Keratinocyte (primary cell): ENCODE results near the gene TMEM150A. TPM values are rescaled to one million over a fixed set of nuclear protein-coding genes. Genes with fewer than 3 reads are reported as not detected.

Source experiments
- DNase-seq: peaks from one replicate; pipeline ENCODE4 v3.0.0-alpha.2; 2011; ENCODE audit warnings: low read depth, missing footprints, low spot score
- FAIRE-seq: peaks from 2 replicates; lab custom pipeline; 2011; peaks lifted over from hg19 to GRCh38; lab: Jason Lieb, UNC
- H2AFZ ChIP-seq: 2 replicates; pipeline ENCODE4 v1.6.0; 2012; ENCODE audit warnings: low read length, control low read depth, inconsistent platforms; ENCODE audit not compliant: control insufficient read depth
- H3K27ac ChIP-seq: 2 replicates; pipeline ENCODE4 v1.5.1; 2011; ENCODE audit warnings: low read length; ENCODE audit not compliant: control insufficient read depth, insufficient read depth
- H3K27me3 ChIP-seq: 3 replicates; pipeline ENCODE4 v1.6.0; 2011; ENCODE audit warnings: low read length; ENCODE audit not compliant: control insufficient read depth, insufficient read depth; ENCODE audit errors: extremely low read depth
- H3K36me3 ChIP-seq, 2 experiments: 2 replicates in 1 of 2; 3 replicates in 1 of 2; pipeline ENCODE4 v1.5.1; 2011; ENCODE audit warnings: low read length in 2 of 2, mild to moderate bottlenecking in 1 of 2; ENCODE audit not compliant: control insufficient read depth in 2 of 2, insufficient read depth in 2 of 2; ENCODE audit errors: extremely low read depth in 1 of 2
- H3K4me1 ChIP-seq: 3 replicates; pipeline ENCODE4 v1.5.1; 2011; ENCODE audit warnings: low read length; ENCODE audit not compliant: control insufficient read depth, insufficient read depth; ENCODE audit errors: extremely low read depth
- H3K4me2 ChIP-seq: 3 replicates; pipeline ENCODE4 v1.6.0; 2011; ENCODE audit warnings: low read depth, low read length; ENCODE audit not compliant: control insufficient read depth, insufficient read depth; ENCODE audit errors: extremely low read depth
- H3K4me3 ChIP-seq, 3 experiments: fragments of 200-600 bp in 1 of 3; sonication (generic) in 1 of 3; 2 replicates in 2 of 3; 3 replicates in 1 of 3; pipeline ENCODE4 v1.5.1; 2011 to 2016; ENCODE audit warnings: low read length in 3 of 3, mild to moderate bottlenecking in 3 of 3, control low read depth in 2 of 3, inconsistent platforms in 1 of 3, low read depth in 1 of 3, mixed read lengths in 1 of 3, mixed run types in 1 of 3, moderate library complexity in 1 of 3; ENCODE audit not compliant: control insufficient read depth in 2 of 3, insufficient read depth in 2 of 3; ENCODE audit errors: extremely low read depth in 1 of 3
- H3K79me2 ChIP-seq: 2 replicates; pipeline ENCODE4 v1.6.0; 2012; ENCODE audit warnings: low read length; ENCODE audit not compliant: control insufficient read depth, insufficient read depth
- H3K9ac ChIP-seq: 3 replicates; pipeline ENCODE4 v1.6.0; 2011; ENCODE audit warnings: low read length; ENCODE audit not compliant: control insufficient read depth, insufficient read depth; ENCODE audit errors: extremely low read depth
- H3K9me1 ChIP-seq: 3 replicates; pipeline ENCODE4 v1.6.0; 2011; ENCODE audit warnings: low read length; ENCODE audit not compliant: control insufficient read depth, insufficient read depth; ENCODE audit errors: extremely low read depth
- H3K9me3 ChIP-seq: 2 replicates; pipeline ENCODE4 v1.5.1; 2012; ENCODE audit warnings: low read depth, low read length; ENCODE audit not compliant: control insufficient read depth
- H4K20me1 ChIP-seq: 3 replicates; pipeline ENCODE4 v1.6.0; 2011; ENCODE audit warnings: low read length; ENCODE audit not compliant: control insufficient read depth, insufficient read depth; ENCODE audit errors: extremely low read depth
- EZH2 ChIP-seq: IDR thresholded peaks from one replicate; pipeline ENCODE4 v1.6.1; 2012; ENCODE audit warnings: inconsistent platforms, mild to moderate bottlenecking, low read length, moderate library complexity
- dilution Hi-C: fragments of 300-500 bp; cut with MboI; formaldehyde crosslinking; loops from one replicate; pipeline ENCODE4 v1.7.0; 2020; ENCODE audit warnings: low sequenced_read_pairs; ENCODE audit not compliant: extremely low pct_ligation_motif_present
- polyA plus RNA-seq, 5 experiments: library from polyadenylated mRNA; depleted of rRNA in 3 of 5; stranded (reverse) in 3 of 5; stranded (forward) in 1 of 5; unstranded in 1 of 5; fragments of >200 nt; gene quantifications; 1 replicate in 1 of 5; 2 replicates in 3 of 5; 3 replicates in 1 of 5; pipeline versions ENCODE4 v1.2.1 to v1.2.3, GENCODE V29; 2011 to 2012; ENCODE audit warnings: missing spikeins in 2 of 5, low read depth in 1 of 5, low replicate concordance in 1 of 5
- TF ChIP-seq, protein P1 (sequence below), 3 experiments: IDR thresholded peaks in 1 of 3; conservative IDR thresholded peaks in 1 of 3; optimal IDR thresholded peaks in 1 of 3; 2 replicates in 2 of 3; 3 replicates in 1 of 3; pipeline versions ENCODE3 to v1.5.1; 2011; ENCODE audit warnings: low read length in 3 of 3, mild to moderate bottlenecking in 3 of 3, moderate library complexity in 2 of 3, control low read depth in 1 of 3, inconsistent platforms in 1 of 3; ENCODE audit not compliant: insufficient read depth in 2 of 3; ENCODE audit errors: extremely low read depth in 1 of 3

Gene TMEM150A
- polyA plus RNA-seq, 1 donor (not counting 4 experiments of a cell fraction or from before 2014, with no cell fraction given): 7.7 TPM

DNA sequence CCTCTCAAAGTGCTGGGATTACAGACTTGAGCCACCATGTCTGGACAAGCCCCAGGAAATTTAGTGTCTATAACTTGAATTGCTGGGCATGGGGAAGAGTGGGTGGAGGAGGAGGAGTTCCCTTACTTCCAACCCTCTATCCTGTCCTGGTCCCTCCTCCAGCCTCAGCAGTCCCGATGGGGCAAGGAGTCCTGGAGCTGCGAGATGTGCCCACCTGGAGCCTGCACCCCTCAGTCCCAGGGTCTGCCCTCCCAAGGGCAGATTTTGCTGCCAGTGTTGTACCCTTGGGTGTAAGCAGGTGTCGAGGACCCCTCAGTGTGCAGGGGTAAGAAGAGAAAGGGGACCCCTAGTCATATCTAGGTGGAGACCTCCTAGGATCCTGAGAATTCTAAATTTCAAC is 22.3 kb downstream of the TMEM150A start:
- TF ChIP-seq EZH2: no peak
- TF ChIP-seq, protein P1, sequence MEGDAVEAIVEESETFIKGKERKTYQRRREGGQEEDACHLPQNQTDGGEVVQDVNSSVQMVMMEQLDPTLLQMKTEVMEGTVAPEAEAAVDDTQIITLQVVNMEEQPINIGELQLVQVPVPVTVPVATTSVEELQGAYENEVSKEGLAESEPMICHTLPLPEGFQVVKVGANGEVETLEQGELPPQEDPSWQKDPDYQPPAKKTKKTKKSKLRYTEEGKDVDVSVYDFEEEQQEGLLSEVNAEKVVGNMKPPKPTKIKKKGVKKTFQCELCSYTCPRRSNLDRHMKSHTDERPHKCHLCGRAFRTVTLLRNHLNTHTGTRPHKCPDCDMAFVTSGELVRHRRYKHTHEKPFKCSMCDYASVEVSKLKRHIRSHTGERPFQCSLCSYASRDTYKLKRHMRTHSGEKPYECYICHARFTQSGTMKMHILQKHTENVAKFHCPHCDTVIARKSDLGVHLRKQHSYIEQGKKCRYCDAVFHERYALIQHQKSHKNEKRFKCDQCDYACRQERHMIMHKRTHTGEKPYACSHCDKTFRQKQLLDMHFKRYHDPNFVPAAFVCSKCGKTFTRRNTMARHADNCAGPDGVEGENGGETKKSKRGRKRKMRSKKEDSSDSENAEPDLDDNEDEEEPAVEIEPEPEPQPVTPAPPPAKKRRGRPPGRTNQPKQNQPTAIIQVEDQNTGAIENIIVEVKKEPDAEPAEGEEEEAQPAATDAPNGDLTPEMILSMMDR (optimal IDR thresholded peaks at IDR 0.05 in 1 of 3, IDR thresholded peaks at IDR 0.05 in 1 of 3, conservative IDR thresholded peaks at IDR 0.05 in 1 of 3; ENCODE audit: extremely low read depth in 1 of 3, insufficient read depth in 2 of 3, low read length in 3 of 3): no peak
- FAIRE-seq: no peak
- no peak overlapping the region for H3K27ac ChIP-seq
- no peak overlapping the region for H3K9ac ChIP-seq
- H3K36me3 ChIP-seq: peaks cover 15 to 24% of the 10 kb centered on the region in 2 experiments
- no peak overlapping the region for H3K4me3 ChIP-seq
- DNase-seq: no peak
- dilution Hi-C loops: no loop called here
- no peak overlapping the region for H3K4me2 ChIP-seq
- H4K20me1 ChIP-seq: no peaks in the 10 kb centered on the region
- H3K4me1 ChIP-seq: peaks cover 31% of the 10 kb centered on the region
- peaks cover 20% of the 10 kb centered on the region for H3K79me2 ChIP-seq
- no peaks in the 10 kb centered on the region for H3K27me3 ChIP-seq
- H3K9me3 ChIP-seq: no peaks in the 10 kb centered on the region
- no peaks in the 10 kb centered on the region for H3K9me1 ChIP-seq
- no peak overlapping the region for H2AFZ ChIP-seq

DNA sequence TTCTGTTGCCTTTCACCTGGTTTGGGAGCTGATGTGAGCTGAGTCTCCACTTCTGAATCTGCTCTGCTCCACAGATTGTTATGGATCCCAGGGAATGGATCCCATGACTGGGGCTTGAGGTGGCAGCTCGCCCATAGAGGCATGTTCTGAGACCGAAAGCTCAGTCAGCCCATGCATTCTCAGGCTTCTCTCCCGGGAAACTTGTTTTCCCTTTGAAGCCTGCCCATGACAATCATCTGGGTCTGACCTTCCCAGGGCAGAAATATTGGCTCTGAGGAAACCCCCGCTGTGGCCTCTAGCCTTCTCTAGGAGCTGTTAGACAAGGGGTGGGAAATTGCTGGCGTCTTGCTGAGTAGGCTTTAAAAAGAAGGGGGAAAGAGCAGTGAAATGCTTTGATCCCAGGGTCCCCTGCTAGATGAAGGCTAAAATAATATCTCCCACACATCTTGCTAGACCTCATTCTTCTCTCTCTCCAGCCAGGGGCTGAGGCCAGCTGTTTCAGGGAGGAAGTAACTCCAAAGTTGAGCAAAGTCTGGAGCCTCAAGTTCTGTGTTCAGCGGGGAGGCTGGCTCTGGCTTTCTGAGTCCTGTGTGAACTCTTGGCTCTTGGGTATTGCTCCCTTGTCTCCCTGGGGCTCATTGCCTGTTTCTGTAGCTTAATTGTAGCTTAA is 23.1 kb downstream of the TMEM150A start:
- Histone ChIP-seq H2AFZ (no peak overlapping the region), H3K4me3 (peak overlapping the region; percentile 74 to 94 (median 94)), H3K9me1 (no peaks in the 10 kb centered on the region), H3K4me2 (peak overlapping the region; percentile 99), H3K27ac (peak overlapping the region; percentile 64), H4K20me1 (no peaks in the 10 kb centered on the region), H3K9ac (peak overlapping the region; percentile 74), H3K27me3 (no peaks in the 10 kb centered on the region), H3K4me1 (peaks cover 23% of the 10 kb centered on the region), H3K36me3 (peaks cover 15 to 24% of the 10 kb centered on the region in 2 experiments), H3K9me3 (no peaks in the 10 kb centered on the region), H3K79me2 (peaks cover 20% of the 10 kb centered on the region)
- dilution Hi-C loops: no loop called here
- FAIRE-seq: no peak
- no peak for TF ChIP-seq EZH2
- TF ChIP-seq, protein P1 (optimal IDR thresholded peaks at IDR 0.05 in 1 of 3, IDR thresholded peaks at IDR 0.05 in 1 of 3, conservative IDR thresholded peaks at IDR 0.05 in 1 of 3; ENCODE audit: extremely low read depth in 1 of 3, insufficient read depth in 2 of 3, low read length in 3 of 3): no peak
- no peak for DNase-seq
